ENCODE measurements around the gene WDR88.
"Not testable (repeated sequence)": the region's sequence is repeated elsewhere in the genome, so short reads cannot be mapped to it uniquely, and the experiment has no call there.

Gene WDR88

DNA sequence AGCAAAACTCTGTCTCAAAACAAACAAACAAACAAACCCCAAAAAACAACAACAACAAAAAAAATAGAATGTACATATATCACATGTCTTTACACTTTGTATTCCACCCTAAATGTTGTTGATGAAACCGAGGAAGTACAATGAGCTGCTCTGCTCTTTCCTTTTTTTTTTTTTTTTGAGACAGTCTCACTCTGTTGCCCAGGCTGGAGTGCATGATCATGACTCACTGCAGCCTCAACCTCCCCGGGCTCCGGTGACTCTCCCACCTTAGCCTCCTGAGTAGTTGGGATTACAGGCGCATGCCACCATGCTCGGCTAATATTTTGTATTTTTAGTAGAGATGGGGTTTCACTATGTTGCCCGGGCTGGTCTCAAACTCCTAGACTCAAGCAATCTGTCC, 31.6 kb downstream of the WDR88 start:
- Histone ChIP-seq H3K9me3 (ENCODE audit: low read length) (no peaks in the 10 kb centered on the region), H3F3A (ENCODE audit: insufficient read depth, low read length) (no peaks in the 10 kb centered on the region), H3K4me3 (ENCODE audit: low read depth, low read length, poor library complexity, severe bottlenecking) (no peak overlapping the region), H3K79me2 (ENCODE audit: insufficient read depth, low read length) (no peaks in the 10 kb centered on the region), H3K36me3 (ENCODE audit: insufficient read depth, low read length) (no peaks in the 10 kb centered on the region), H2AFZ (ENCODE audit: low read length) (no peak overlapping the region), H3K4me1 (ENCODE audit: insufficient read depth, low read length, severe bottlenecking) (no peaks in the 10 kb centered on the region), H3K27ac (ENCODE audit: low read depth, low read length, poor library complexity, severe bottlenecking) (no peak overlapping the region), H3K27me3 (ENCODE audit: insufficient read depth, low read length) (no peaks in the 10 kb centered on the region), H3K9me2 (ENCODE audit: low read depth, low read length) (no peaks in the 10 kb centered on the region), H4K20me1 (ENCODE audit: insufficient read depth, low read length) (no peaks in the 10 kb centered on the region), H3K4me2 (ENCODE audit: low read length) (no peak overlapping the region), H3K9ac (ENCODE audit: low read length) (no peak overlapping the region)
- TF ChIP-seq CTCF (IDR thresholded peaks at IDR 0.05; ENCODE audit: low read length) (no peak), EZH2 (IDR thresholded peaks at IDR 0.05; ENCODE audit: borderline replicate concordance, low read length) (no peak)

DNA sequence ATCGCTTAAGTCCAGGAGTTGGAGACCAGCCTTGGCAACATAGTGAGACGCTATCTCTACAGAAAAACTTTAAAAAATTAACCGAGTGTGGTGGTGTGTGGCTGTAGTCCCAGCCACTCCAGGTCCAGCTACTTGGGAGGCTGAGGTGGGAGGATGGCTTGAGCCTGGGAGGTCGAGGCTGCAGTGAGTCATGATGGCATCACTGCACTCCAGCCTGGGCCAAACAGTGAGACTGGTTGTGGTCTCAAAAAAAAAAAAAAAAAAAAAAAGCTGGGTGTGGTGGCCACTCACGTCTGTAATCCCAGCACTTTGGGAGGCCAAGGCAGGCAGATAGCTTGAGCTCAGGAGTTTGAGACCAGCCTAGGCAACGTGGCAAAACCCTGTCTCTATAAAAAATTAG, 34.1 kb downstream of the WDR88 start:
- not testable (repeated sequence) for H3K4me2 ChIP-seq (ENCODE audit: low read length); H3K9me2 ChIP-seq (ENCODE audit: low read depth, low read length); H2AFZ ChIP-seq (ENCODE audit: low read length)

DNA sequence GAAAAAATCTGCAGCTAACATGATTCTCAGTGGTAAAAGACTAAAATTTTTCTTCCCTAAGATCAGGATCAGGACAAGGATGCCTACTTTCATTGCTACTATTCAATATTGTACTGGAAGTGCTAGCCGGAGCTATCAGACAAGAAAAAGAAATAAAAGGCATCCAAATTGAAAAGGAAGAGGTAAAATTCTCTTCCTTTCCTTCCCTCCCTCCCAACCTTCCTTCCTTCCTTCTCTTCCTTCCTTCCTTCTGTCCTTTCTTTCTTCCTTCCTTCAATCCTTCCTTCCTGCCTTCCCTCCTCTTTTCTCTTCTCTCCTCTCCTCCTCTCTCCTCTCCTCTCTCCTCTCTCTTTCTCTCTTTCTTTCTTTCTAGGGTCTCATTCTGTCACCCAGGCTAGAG, 35.5 kb downstream of the WDR88 start:
- Histone ChIP-seq H3K79me2 (ENCODE audit: insufficient read depth, low read length) (no peaks in the 10 kb centered on the region), H3K9me3 (ENCODE audit: low read length) (no peaks in the 10 kb centered on the region; the same call in 1 of the 2 replicates), H3K9me2 (ENCODE audit: low read depth, low read length) (no peaks in the 10 kb centered on the region), H3K4me2 (ENCODE audit: low read length) (no peak overlapping the region), H2AFZ (ENCODE audit: low read length) (no peak overlapping the region), H3K27ac (ENCODE audit: low read depth, low read length, poor library complexity, severe bottlenecking) (no peak overlapping the region), H3F3A (ENCODE audit: insufficient read depth, low read length) (no peaks in the 10 kb centered on the region), H3K4me1 (ENCODE audit: insufficient read depth, low read length, severe bottlenecking) (no peaks in the 10 kb centered on the region), H3K36me3 (ENCODE audit: insufficient read depth, low read length) (no peaks in the 10 kb centered on the region), H3K4me3 (ENCODE audit: low read depth, low read length, poor library complexity, severe bottlenecking) (no peak overlapping the region), H3K9ac (ENCODE audit: low read length) (no peak overlapping the region), H3K27me3 (ENCODE audit: insufficient read depth, low read length) (no peaks in the 10 kb centered on the region), H4K20me1 (ENCODE audit: insufficient read depth, low read length) (no peaks in the 10 kb centered on the region)
- TF ChIP-seq CTCF (IDR thresholded peaks at IDR 0.05; ENCODE audit: low read length) (no peak), EZH2 (IDR thresholded peaks at IDR 0.05; ENCODE audit: borderline replicate concordance, low read length) (no peak)

More for the DNA sequence above, 34.1 kb downstream of the WDR88 start:
- not testable (repeated sequence) for H3K9ac ChIP-seq (ENCODE audit: low read length); H3K27ac ChIP-seq (ENCODE audit: low read depth, low read length, poor library complexity, severe bottlenecking); H4K20me1 ChIP-seq (ENCODE audit: insufficient read depth, low read length); H3F3A ChIP-seq (ENCODE audit: insufficient read depth, low read length); H3K27me3 ChIP-seq (ENCODE audit: insufficient read depth, low read length); H3K36me3 ChIP-seq (ENCODE audit: insufficient read depth, low read length); H3K4me1 ChIP-seq (ENCODE audit: insufficient read depth, low read length, severe bottlenecking); H3K4me3 ChIP-seq (ENCODE audit: low read depth, low read length, poor library complexity, severe bottlenecking); H3K9me3 ChIP-seq (ENCODE audit: low read length); H3K79me2 ChIP-seq (ENCODE audit: insufficient read depth, low read length)

DNA sequence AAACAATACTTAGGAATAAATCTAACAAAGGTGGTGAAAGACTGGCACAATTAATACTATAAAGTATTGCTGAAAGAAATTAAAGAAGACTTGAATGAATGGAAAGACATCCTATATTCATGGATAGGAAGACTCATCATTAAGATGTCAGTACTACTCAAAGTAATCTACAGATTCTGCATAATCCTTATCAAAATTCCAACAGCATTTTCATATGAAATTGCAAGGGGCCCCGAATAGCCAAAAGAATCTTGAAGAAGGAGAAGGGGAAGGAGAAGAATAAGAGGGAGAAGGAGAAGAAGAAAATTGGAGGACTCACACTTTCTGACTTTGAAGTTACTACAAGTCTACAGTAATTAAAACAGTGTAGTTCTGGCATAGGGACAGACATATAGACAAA, 36.6 kb downstream of the WDR88 start:
- H3K4me1 ChIP-seq (ENCODE audit: insufficient read depth, low read length, severe bottlenecking), result no peaks in the 10 kb centered on the region
- H3K9me3 ChIP-seq (ENCODE audit: low read length), result no peaks in the 10 kb centered on the region; the same call in 1 of the 2 replicates
- no peaks in the 10 kb centered on the region for H3K36me3 ChIP-seq (ENCODE audit: insufficient read depth, low read length)
- no peak overlapping the region for H3K4me3 ChIP-seq (ENCODE audit: low read depth, low read length, poor library complexity, severe bottlenecking)
- H3K9ac ChIP-seq (ENCODE audit: low read length), result no peak overlapping the region
- no peak overlapping the region for H2AFZ ChIP-seq (ENCODE audit: low read length)
- H4K20me1 ChIP-seq (ENCODE audit: insufficient read depth, low read length), result no peaks in the 10 kb centered on the region
- H3K27me3 ChIP-seq (ENCODE audit: insufficient read depth, low read length), result no peaks in the 10 kb centered on the region
- TF ChIP-seq EZH2 (IDR thresholded peaks at IDR 0.05; ENCODE audit: borderline replicate concordance, low read length) (no peak), CTCF (IDR thresholded peaks at IDR 0.05; ENCODE audit: low read length) (no peak)
- no peaks in the 10 kb centered on the region for H3K9me2 ChIP-seq (ENCODE audit: low read depth, low read length)
- no peak overlapping the region for H3K27ac ChIP-seq (ENCODE audit: low read depth, low read length, poor library complexity, severe bottlenecking)
- H3K79me2 ChIP-seq (ENCODE audit: insufficient read depth, low read length), result no peaks in the 10 kb centered on the region
- H3F3A ChIP-seq (ENCODE audit: insufficient read depth, low read length), result no peaks in the 10 kb centered on the region
- H3K4me2 ChIP-seq (ENCODE audit: low read length), result no peak overlapping the region
